HCT116 (cell line): ENCODE results near the gene TMEM25. TPM values are rescaled to one million over a fixed set of nuclear protein-coding genes. Genes with fewer than 3 reads are reported as not detected.

Source experiments
- ATAC-seq: fragments of 200-7000 bp; cut with Tn5 transposase; 2 replicates; pipeline ENCODE4 v1.9.1; 2020; ENCODE audit warnings: mild to moderate bottlenecking, moderate library complexity
- BruUV-seq: library from RNA; stranded (reverse); fragments of 400-500 nt; replicated peaks from 2 replicates; lab custom pipeline; 2021; lab: Mats Ljungman, UMichigan
- CTCF ChIA-PET: fragments of 300-600 bp; sonication (Branson Sonifier 250); formaldehyde crosslinking; loops from one replicate; lab custom pipeline; 2021; ENCODE audit warnings: antibody characterized with exemption; lab: Charles Lee
- POLR2A ChIA-PET: fragments of 300-600, 350-600 bp; sonication (Branson Sonifier 250); formaldehyde crosslinking; loops from one replicate; lab custom pipeline; 2021; ENCODE audit warnings: antibody characterized with exemption; lab: Charles Lee
- RAD21 ChIA-PET, 2 experiments: fragments of 300-600 bp; sonication (Branson Sonifier 250); formaldehyde crosslinking; loops; one replicate each; lab custom pipeline; 2023; ENCODE audit warnings: low total read pairs in 2 of 2; ENCODE audit not compliant: uncharacterized antibody in 2 of 2, unreplicated experiment in 2 of 2, low non-redundant PET in 1 of 2; lab: Charles Lee
- DNase-seq: peaks from one replicate; pipeline ENCODE4 v3.0.0-alpha.2; 2010; ENCODE audit warnings: low read depth, low spot score
- H2AFZ ChIP-seq: fragments of 200-600 bp; shearing (Covaris generic), sonication (generic); 2 replicates; pipeline ENCODE4 v1.6.1; 2017; ENCODE audit warnings: low read depth, mixed run types, mixed read lengths, antibody characterized with exemption, low read length; ENCODE audit not compliant: poor library complexity, severe bottlenecking
- H3K27ac ChIP-seq: 2 replicates; pipeline ENCODE4 v1.5.1; 2012; ENCODE audit warnings: low read depth, low read length
- H3K27me3 ChIP-seq: fragments of 200-600 bp; sonication (generic); 2 replicates; pipeline ENCODE4 v1.6.1; 2016; ENCODE audit warnings: mixed run types, low read length, mixed read lengths; ENCODE audit not compliant: insufficient read depth
- H3K36me3 ChIP-seq, 2 experiments: fragments of 200-500 bp in 1 of 2; fragments of 200-600 bp in 1 of 2; sonication (Bioruptor generic) in 1 of 2; sonication (generic) in 1 of 2; 2 replicates each; pipeline versions ENCODE4 v1.5.1 to v1.6.1; 2014 to 2016; ENCODE audit warnings: low read length in 2 of 2, inconsistent platforms in 1 of 2, mixed read lengths in 1 of 2, mixed run types in 1 of 2; ENCODE audit not compliant: insufficient read depth in 2 of 2, control insufficient read depth in 1 of 2
- H3K4me1 ChIP-seq, 2 experiments: fragments of 200-600 bp in 1 of 2; sonication (generic) in 1 of 2; 2 replicates each; pipeline versions ENCODE4 v1.5.1 to v1.6.1; 2012 to 2017; ENCODE audit warnings: low read length in 2 of 2, inconsistent platforms in 1 of 2, mild to moderate bottlenecking in 1 of 2, mixed read lengths in 1 of 2, mixed run types in 1 of 2, moderate library complexity in 1 of 2; ENCODE audit not compliant: insufficient read depth in 2 of 2, control insufficient read depth in 1 of 2
- H3K4me2 ChIP-seq: fragments of 200-600 bp; sonication (generic); 2 replicates; pipeline ENCODE4 v1.6.1; 2017; ENCODE audit warnings: mixed run types, low read length, mixed read lengths
- H3K4me3 ChIP-seq, 2 experiments: fragments of 200-600 bp in 1 of 2; sonication (generic) in 1 of 2; replicated peaks in 1 of 2; 2 replicates each; pipeline ENCODE4 v1.5.1; 2011 to 2016; ENCODE audit warnings: low read length in 2 of 2, control low read depth in 1 of 2, low read depth in 1 of 2, mild to moderate bottlenecking in 1 of 2, mixed read lengths in 1 of 2, mixed run types in 1 of 2
- H3K79me2 ChIP-seq: fragments of 200-600 bp; sonication (generic); 2 replicates; pipeline ENCODE4 v1.6.1; 2017; ENCODE audit warnings: mild to moderate bottlenecking, mixed run types, low read length, moderate library complexity, mixed read lengths; ENCODE audit not compliant: insufficient read depth
- H3K9ac ChIP-seq: fragments of 200-600 bp; sonication (generic); 2 replicates; pipeline ENCODE4 v1.6.1; 2016; ENCODE audit warnings: low read length, mixed read lengths
- H3K9me2 ChIP-seq: fragments of 200-600 bp; sonication (generic), shearing (Covaris generic); 2 replicates; pipeline ENCODE4 v1.6.1; 2017; ENCODE audit warnings: mixed run types, mild to moderate bottlenecking, moderate library complexity; ENCODE audit not compliant: insufficient read depth
- H3K9me3 ChIP-seq, 2 experiments: fragments of 200-500 bp in 1 of 2; fragments of 200-600 bp in 1 of 2; sonication (Bioruptor generic) in 1 of 2; sonication (generic) in 1 of 2; 2 replicates each; pipeline ENCODE4 v1.6.1; 2014 to 2017; ENCODE audit warnings: low read length in 2 of 2, mixed read lengths in 2 of 2, inconsistent platforms in 1 of 2, low read depth in 1 of 2, mild to moderate bottlenecking in 1 of 2, mixed run types in 1 of 2, moderate library complexity in 1 of 2; ENCODE audit not compliant: control insufficient read depth in 1 of 2, insufficient read depth in 1 of 2
- H4K20me1 ChIP-seq: fragments of 200-600 bp; sonication (generic), shearing (Covaris generic); 2 replicates; pipeline ENCODE4 v1.6.1; 2017; ENCODE audit warnings: mixed run types, mild to moderate bottlenecking, moderate library complexity; ENCODE audit not compliant: insufficient read depth
- ATF3 ChIP-seq: IDR thresholded peaks from 2 replicates; pipeline ENCODE4 v1.6.1; 2012
- CBX3 ChIP-seq: IDR thresholded peaks from 2 replicates; pipeline ENCODE4 v1.6.1; 2012; ENCODE audit warnings: low read depth
- CTCF ChIP-seq, 3 experiments: fragments of 200-600 bp in 1 of 3; sonication (generic) in 1 of 3; IDR thresholded peaks in 2 of 3; conservative IDR thresholded peaks in 1 of 3; 2 replicates each; pipeline ENCODE4 v1.5.1; 2012 to 2017; ENCODE audit warnings: low read depth in 2 of 3, low read length in 2 of 3, antibody characterized with exemption in 1 of 3, borderline replicate concordance in 1 of 3, control low read depth in 1 of 3, mild to moderate bottlenecking in 1 of 3, mixed read lengths in 1 of 3, mixed run types in 1 of 3, moderate library complexity in 1 of 3; ENCODE audit not compliant: insufficient read depth in 1 of 3
- ELF1 ChIP-seq: IDR thresholded peaks from 2 replicates; pipeline ENCODE4 v1.6.1; 2012; ENCODE audit warnings: low read depth, borderline replicate concordance
- MAX ChIP-seq: IDR thresholded peaks from 2 replicates; pipeline ENCODE4 v1.6.1; 2012
- POLR2A ChIP-seq: IDR thresholded peaks from 2 replicates; pipeline ENCODE4 v1.7.0; 2011; ENCODE audit warnings: borderline replicate concordance; ENCODE audit not compliant: insufficient read depth, insufficient read length; ENCODE audit errors: extremely low read depth
- REST ChIP-seq: IDR thresholded peaks from 2 replicates; pipeline ENCODE4 v1.6.1; 2012; ENCODE audit warnings: low read depth
- ZNF274 ChIP-seq: fragments of 200-500 bp; sonication (Bioruptor generic); IDR thresholded peaks from 2 replicates; pipeline ENCODE4 v1.6.1; 2014; ENCODE audit warnings: mild to moderate bottlenecking, low read depth, low read length, inconsistent platforms
- intact Hi-C: fragments of 100-400 bp; cut with micrococcal nuclease; formaldehyde crosslinking; loops from 2 replicates; pipeline ENCODE4 v1.10.0; 2022
- total RNA-seq: library from RNA; stranded (reverse); gene quantifications from one replicate; pipeline ENCODE4 v1.2.1, GENCODE V29; 2021; ENCODE audit not compliant: unreplicated experiment

The TMEM25 gene
- total RNA-seq, 1 experiment from 2014 or later = 27.0 TPM

GRCh38 chr11:118532852-118533768, 2.1 kb downstream of the TMEM25 start:
- CTCF ChIA-PET = no interaction called here
- Histone ChIP-seq H3K9me3 (no peaks in the 10 kb centered on the region), H3K27ac (no peak overlapping the region), H3K79me2 (no peaks in the 10 kb centered on the region), H3K36me3 (no peaks in the 10 kb centered on the region; a peak in 1 of 4 replicates), H3K9me2 (no peaks in the 10 kb centered on the region), H4K20me1 (no peaks in the 10 kb centered on the region), H3K4me1 (peaks cover 27 to 40% of the 10 kb centered on the region in 2 experiments), H2AFZ (no peak overlapping the region), H3K9ac (no peak overlapping the region), H3K27me3 (no peaks in the 10 kb centered on the region), H3K4me2 (no peak overlapping the region), H3K4me3 (no peak overlapping the region)
- RAD21 ChIA-PET = no interaction called here
- DNase-seq = no peak
- BruUV-seq = no TSS peak
- ATAC-seq = no peak
- intact Hi-C loops = no loop called here
- TF ChIP-seq REST (no peak), ZNF274 (no peak), ATF3 (no peak), MAX (no peak), POLR2A (no peak), CTCF (IDR thresholded peaks at IDR 0.05 in 2 of 3, conservative IDR thresholded peaks at IDR 0.05 in 1 of 3; ENCODE audit: borderline replicate concordance in 1 of 3, insufficient read depth in 1 of 3, low read depth in 2 of 3, low read length in 2 of 3) (no peak), ELF1 (no peak), CBX3 (no peak)
- POLR2A ChIA-PET = no interaction called here
